ENCODE measurements around the gene RGS4. TPM values are rescaled to one million over a fixed set of nuclear protein-coding genes. Genes with fewer than 3 reads are reported as not detected.

Gene RGS4
- polyA plus RNA-seq, 3 donors = not detected

- no peaks in the 10 kb centered on the region for H4K20me1 ChIP-seq (ENCODE audit: insufficient read depth, low read length)
- H3K4me1 Mint-ChIP-seq = no peaks in the 10 kb centered on the region
- WGBS (ENCODE audit: insufficient coverage) = 80% methylated on average over 1 of the region's 5 CpGs
- no peaks in the 10 kb centered on the region for H3K4me1 ChIP-seq (ENCODE audit: control insufficient read depth in 1 of 2, insufficient read depth in 2 of 2, low read length in 2 of 2)
- H3K9ac ChIP-seq (ENCODE audit: insufficient read depth, low read length, poor library complexity, severe bottlenecking) = no peak overlapping the region
- H3K27ac ChIP-seq (ENCODE audit: low read depth in 1 of 2, low read length in 2 of 2) = no peak overlapping the region
- no peak overlapping the region for H3K4me3 ChIP-seq (replicated peaks in 1 of 3; ENCODE audit: low read depth in 2 of 3, low read length in 3 of 3)
- no peaks in the 10 kb centered on the region for H3K36me3 ChIP-seq (replicated peaks in 1 of 2; ENCODE audit: control insufficient read depth in 1 of 2, insufficient read depth in 2 of 2, low read length in 2 of 2)
- H3K27me3 ChIP-seq (ENCODE audit: control insufficient read depth in 2 of 2, insufficient read depth in 2 of 2, low read length in 2 of 2) = no peaks in the 10 kb centered on the region
- no peak overlapping the region for H3K4me3 Mint-ChIP-seq
- H3K79me2 ChIP-seq (ENCODE audit: insufficient read depth, low read length) = no peaks in the 10 kb centered on the region
- no peak overlapping the region for H2AFZ ChIP-seq (ENCODE audit: insufficient read depth, low read depth, low read length, poor library complexity, severe bottlenecking)
- DNase-seq = no peak
- no peak overlapping the region for H3K4me2 ChIP-seq (replicated peaks; ENCODE audit: extremely low read depth, low read length, poor library complexity, severe bottlenecking)
- intact Hi-C loops (cut with micrococcal nuclease) = no loop called here
- H3K9me3 ChIP-seq (replicated peaks in 1 of 2; ENCODE audit: control insufficient read depth in 1 of 2, insufficient read depth in 1 of 2, low read length in 2 of 2) = no peaks in the 10 kb centered on the region
- H3K27ac Mint-ChIP-seq = no peak overlapping the region
- TF ChIP-seq CTCF (IDR thresholded peaks at IDR 0.05) = no peak
- peaks cover 0 to 2% (median 0%) of the 10 kb centered on the region in 7 donors for H3K9me3 Mint-ChIP-seq
- peaks cover 0 to 5% (median 2%) of the 10 kb centered on the region in 3 donors for H3K27me3 Mint-ChIP-seq (ENCODE audit: low read depth in 3 of 3)
- H3K36me3 Mint-ChIP-seq = no peaks in the 10 kb centered on the region
Observed at GRCh38 chr1:163048869-163049268, 20.3 kb upstream of the RGS4 start.

- WGBS (ENCODE audit: insufficient coverage) = 94% methylated on average over 4 of the region's 6 CpGs
- intact Hi-C loops (cut with micrococcal nuclease) = no loop called here
Observed at GRCh38 chr1:163049296-163049695, 19.9 kb upstream of the RGS4 start.

More at GRCh38 chr1:163049296-163049695, 19.9 kb upstream of the RGS4 start:
- no peak overlapping the region for H3K4me3 ChIP-seq (replicated peaks in 1 of 3; ENCODE audit: low read depth in 2 of 3, low read length in 3 of 3)
- H2AFZ ChIP-seq (ENCODE audit: insufficient read depth, low read depth, low read length, poor library complexity, severe bottlenecking) = no peak overlapping the region
- H3K27ac ChIP-seq (ENCODE audit: low read depth in 1 of 2, low read length in 2 of 2) = no peak overlapping the region
- no peaks in the 10 kb centered on the region for H3K36me3 ChIP-seq (replicated peaks in 1 of 2; ENCODE audit: control insufficient read depth in 1 of 2, insufficient read depth in 2 of 2, low read length in 2 of 2)
- H3K79me2 ChIP-seq (ENCODE audit: insufficient read depth, low read length) = no peaks in the 10 kb centered on the region
- H3K27me3 ChIP-seq (ENCODE audit: control insufficient read depth in 2 of 2, insufficient read depth in 2 of 2, low read length in 2 of 2) = no peaks in the 10 kb centered on the region
- Mint-ChIP-seq H3K4me1 (no peaks in the 10 kb centered on the region), H3K4me3 (no peak overlapping the region), H3K27me3 (ENCODE audit: low read depth in 3 of 3) (peaks cover 0 to 5% (median 2%) of the 10 kb centered on the region in 3 donors), H3K27ac (no peak overlapping the region), H3K9me3 (peaks cover 0 to 2% (median 0%) of the 10 kb centered on the region in 7 donors), H3K36me3 (no peaks in the 10 kb centered on the region)
- no peak overlapping the region for H3K9ac ChIP-seq (ENCODE audit: insufficient read depth, low read length, poor library complexity, severe bottlenecking)
- H4K20me1 ChIP-seq (ENCODE audit: insufficient read depth, low read length) = no peaks in the 10 kb centered on the region
- no peaks in the 10 kb centered on the region for H3K9me3 ChIP-seq (replicated peaks in 1 of 2; ENCODE audit: control insufficient read depth in 1 of 2, insufficient read depth in 1 of 2, low read length in 2 of 2)
- no peaks in the 10 kb centered on the region for H3K4me1 ChIP-seq (ENCODE audit: control insufficient read depth in 1 of 2, insufficient read depth in 2 of 2, low read length in 2 of 2)
- DNase-seq = no peak
- H3K4me2 ChIP-seq (replicated peaks; ENCODE audit: extremely low read depth, low read length, poor library complexity, severe bottlenecking) = no peak overlapping the region
- no peak for TF ChIP-seq CTCF (IDR thresholded peaks at IDR 0.05)

Measured in CD14-positive monocyte (primary cell).